ENCODE results near the gene MRPL43. TPM values are rescaled to one million over a fixed set of nuclear protein-coding genes. Genes with fewer than 3 reads are reported as not detected.

Gene MRPL43
- total and polyA plus RNA-seq, 5 donors from 2014 or later: 40.2 to 148 (median 136) TPM

DNA sequence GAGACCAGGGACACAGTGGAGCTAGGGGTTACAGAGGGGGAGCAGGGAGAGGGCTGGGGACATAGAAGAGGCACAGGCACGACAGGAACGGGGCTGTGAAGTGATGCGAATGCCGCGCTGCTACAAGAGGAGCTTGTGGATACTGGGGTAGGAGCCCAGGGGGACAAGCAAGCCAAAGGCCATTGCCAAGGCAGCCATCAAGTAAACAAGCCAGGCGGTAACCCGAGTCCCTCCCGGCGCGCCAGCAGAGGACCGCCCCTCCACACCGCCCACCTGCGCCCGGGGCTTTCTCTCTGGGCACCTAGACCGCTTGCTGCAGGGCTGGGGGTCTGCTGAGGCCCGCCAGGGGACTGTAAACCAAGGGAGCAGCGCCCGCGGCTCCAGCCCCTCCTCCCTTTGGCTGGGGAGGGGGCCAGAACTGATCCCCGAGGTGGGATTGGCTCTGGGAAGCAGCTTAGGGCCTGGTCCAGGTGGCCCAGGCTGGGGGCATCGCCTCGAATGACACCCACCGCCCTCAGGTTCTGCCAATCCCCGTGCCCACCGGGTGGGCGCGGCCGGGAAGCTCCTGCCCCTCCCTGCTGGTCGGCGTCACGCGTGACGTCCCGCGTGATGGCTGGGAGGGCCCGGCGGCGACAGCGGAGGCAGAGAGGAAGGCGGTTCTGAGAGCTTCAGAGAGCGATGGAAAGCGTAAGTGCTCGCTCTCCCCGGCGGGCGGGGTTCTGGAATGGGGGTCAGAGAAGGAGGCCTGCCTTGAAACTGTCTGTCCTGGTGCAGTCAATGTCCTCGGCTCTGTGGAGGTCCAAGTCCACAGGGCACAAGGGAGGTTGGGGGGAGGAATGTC lies 44.7 kb upstream of the MRPL43 start:
- peak; percentile 78 to 89 (median 82) for DNase-seq
- Histone ChIP-seq H3K4me3 (ENCODE audit: low read depth, low read length) (peak overlapping the region; percentile 84), H3K4me1 (ENCODE audit: control insufficient read depth, insufficient read depth, low read length, poor library complexity, severe bottlenecking) (peaks cover 32% of the 10 kb centered on the region), H3K36me3 (ENCODE audit: control insufficient read depth, insufficient read depth, low read length) (peaks cover 25% of the 10 kb centered on the region), H3K9me3 (ENCODE audit: control insufficient read depth in 2 of 2, low read length in 2 of 2) (no peaks in the 10 kb centered on the region), H3K27me3 (ENCODE audit: control insufficient read depth, insufficient read depth, low read length) (no peaks in the 10 kb centered on the region), H3K27ac (ENCODE audit: insufficient read depth, low read length, poor library complexity, severe bottlenecking) (peak overlapping the region; percentile 94)
- peak overlapping the region; percentile 96 to 99 (median 97) for H3K4me3 Mint-ChIP-seq
- peaks cover 15% of the 10 kb centered on the region for H3K36me3 Mint-ChIP-seq
- ATAC-seq (ENCODE audit: low read depth in 2 of 2): peak; percentile 50 to 52
- peak overlapping the region; percentile 89 to 99 (median 95) for H3K27ac Mint-ChIP-seq
- no peaks in the 10 kb centered on the region for H3K9me3 Mint-ChIP-seq
- peaks cover 20% of the 10 kb centered on the region for H3K27me3 Mint-ChIP-seq
- H3K4me1 Mint-ChIP-seq: peaks cover 4 to 29% (median 21%) of the 10 kb centered on the region in 4 donors

- H3K27ac ChIP-seq (ENCODE audit: insufficient read depth, low read length, poor library complexity, severe bottlenecking): peak within 1 kb of the TSS; percentile 94
- peaks cover 17% of the 10 kb centered on the region for H3K36me3 ChIP-seq (ENCODE audit: control insufficient read depth, insufficient read depth, low read length)
- peak within 1 kb of the TSS; percentile 89 to 99 (median 95) for H3K27ac Mint-ChIP-seq
- H3K27me3 ChIP-seq (ENCODE audit: control insufficient read depth, insufficient read depth, low read length): no peaks in the 10 kb centered on the region
- H3K36me3 Mint-ChIP-seq: peaks cover 12% of the 10 kb centered on the region
- H3K9me3 ChIP-seq (ENCODE audit: control insufficient read depth in 2 of 2, low read length in 2 of 2): no peaks in the 10 kb centered on the region
- peak within 1 kb of the TSS; percentile 84 for H3K4me3 ChIP-seq (ENCODE audit: low read depth, low read length)
- ATAC-seq (ENCODE audit: low read depth in 2 of 2): peak; percentile 90 to 92
- H3K27me3 Mint-ChIP-seq: peaks cover 20% of the 10 kb centered on the region
- peaks cover 4 to 29% (median 21%) of the 10 kb centered on the region in 4 donors for H3K4me1 Mint-ChIP-seq
- H3K9me3 Mint-ChIP-seq: no peaks in the 10 kb centered on the region
- peak; percentile 93 to 97 (median 97) for DNase-seq
- H3K4me3 Mint-ChIP-seq: peak within 1 kb of the TSS; percentile 96 to 99 (median 97)
- peaks cover 32% of the 10 kb centered on the region for H3K4me1 ChIP-seq (ENCODE audit: control insufficient read depth, insufficient read depth, low read length, poor library complexity, severe bottlenecking)
Measured at GRCh38 chr10:101031128-101031795, 44.0 kb upstream of the MRPL43 start, which contains the start of the genes PDZD7 and SFXN3. Gene PDZD7, minus strand, starts transcription at chr10:101031129. Its CDS starts 910 bp downstream, at chr10:101030219. Gene SFXN3, plus strand, starts transcription at chr10:101031234. Its CDS starts 3,461 bp downstream, at chr10:101034695.

GRCh38 chr10:101030496-101031127 lies 43.3 kb upstream of the MRPL43 start:
- Histone ChIP-seq H3K4me3 (ENCODE audit: low read depth, low read length) (peak overlapping the region; percentile 84), H3K4me1 (ENCODE audit: control insufficient read depth, insufficient read depth, low read length, poor library complexity, severe bottlenecking) (peaks cover 32% of the 10 kb centered on the region), H3K36me3 (ENCODE audit: control insufficient read depth, insufficient read depth, low read length) (peaks cover 11% of the 10 kb centered on the region), H3K27me3 (ENCODE audit: control insufficient read depth, insufficient read depth, low read length) (no peaks in the 10 kb centered on the region), H3K9me3 (ENCODE audit: control insufficient read depth in 2 of 2, low read length in 2 of 2) (no peaks in the 10 kb centered on the region), H3K27ac (ENCODE audit: insufficient read depth, low read length, poor library complexity, severe bottlenecking) (peak overlapping the region; percentile 94)
- H3K27ac Mint-ChIP-seq: peak overlapping the region; percentile 32 to 99 (median 95)
- H3K27me3 Mint-ChIP-seq: peaks cover 20% of the 10 kb centered on the region
- H3K9me3 Mint-ChIP-seq: no peaks in the 10 kb centered on the region
- peak overlapping the region; percentile 96 to 99 (median 97) for H3K4me3 Mint-ChIP-seq
- peaks cover 6% of the 10 kb centered on the region for H3K36me3 Mint-ChIP-seq
- no peak for DNase-seq
- no peak for ATAC-seq (ENCODE audit: low read depth in 2 of 2)
- H3K4me1 Mint-ChIP-seq: peaks cover 4 to 29% (median 21%) of the 10 kb centered on the region in 4 donors

DNA sequence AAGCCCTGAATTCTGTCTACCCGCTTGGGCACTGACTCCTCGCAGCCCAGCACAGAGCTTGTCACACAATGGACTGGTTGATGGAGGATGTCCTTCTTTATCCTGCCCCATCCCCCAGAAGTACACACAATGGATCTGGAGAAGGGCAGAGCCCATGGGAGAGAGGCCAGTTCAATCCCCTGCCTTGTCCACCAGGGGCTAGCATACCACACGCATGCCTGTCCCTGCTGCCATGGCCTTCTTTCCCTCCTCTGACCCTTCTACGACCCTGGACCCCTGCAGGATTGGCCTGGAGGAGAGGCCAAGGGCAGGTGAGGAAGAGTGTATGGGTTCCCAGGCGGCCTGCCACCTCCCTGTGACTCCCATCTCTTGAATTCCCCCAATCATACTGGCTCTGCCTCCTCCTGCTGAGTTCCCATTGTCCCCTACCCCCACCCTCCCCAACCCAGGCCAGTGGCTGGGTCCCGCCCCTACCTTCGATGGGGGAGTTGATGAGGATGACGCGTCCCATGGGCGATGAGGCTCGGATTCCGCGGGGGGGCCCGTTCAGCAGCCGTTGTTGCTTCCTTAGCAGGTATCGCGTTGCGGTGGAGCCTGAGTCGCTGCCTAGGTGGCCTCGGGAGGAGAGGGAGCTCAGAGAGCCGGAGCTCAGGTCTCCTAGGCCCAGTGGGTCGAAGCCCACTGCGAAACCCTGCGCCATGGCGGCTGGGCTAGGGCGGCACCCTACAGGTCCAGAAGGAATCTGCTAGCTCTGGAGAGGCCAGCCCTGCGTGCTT lies 42.4 kb upstream of the MRPL43 start:
- H3K9me3 ChIP-seq (ENCODE audit: control insufficient read depth in 2 of 2, low read length in 2 of 2): no peaks in the 10 kb centered on the region
- no peak overlapping the region for H3K27ac ChIP-seq (ENCODE audit: insufficient read depth, low read length, poor library complexity, severe bottlenecking)
- Mint-ChIP-seq H3K36me3 (peaks cover 4% of the 10 kb centered on the region), H3K9me3 (no peaks in the 10 kb centered on the region), H3K4me1 (peaks cover 4 to 29% (median 21%) of the 10 kb centered on the region in 4 donors), H3K4me3 (peak overlapping the region in 1 of 4 donors; percentile 38), H3K27me3 (peaks cover 20% of the 10 kb centered on the region), H3K27ac (peak overlapping the region in 1 of 3 donors; percentile 67)
- DNase-seq (no peak), ATAC-seq (ENCODE audit: low read depth in 2 of 2) (no peak)
- peaks cover 2% of the 10 kb centered on the region for H3K36me3 ChIP-seq (ENCODE audit: control insufficient read depth, insufficient read depth, low read length)
- no peaks in the 10 kb centered on the region for H3K27me3 ChIP-seq (ENCODE audit: control insufficient read depth, insufficient read depth, low read length)
- peaks cover 32% of the 10 kb centered on the region for H3K4me1 ChIP-seq (ENCODE audit: control insufficient read depth, insufficient read depth, low read length, poor library complexity, severe bottlenecking)
- no peak overlapping the region for H3K4me3 ChIP-seq (ENCODE audit: low read depth, low read length)

GRCh38 chr10:101028446-101029337 lies 41.4 kb upstream of the MRPL43 start:
- no peak overlapping the region for H3K27ac Mint-ChIP-seq

GRCh38 chr10:101027106-101027720 lies 39.9 kb upstream of the MRPL43 start:
- DNase-seq: no peak
- no peak overlapping the region for H3K4me3 ChIP-seq (ENCODE audit: low read depth, low read length)
- H3K36me3 ChIP-seq (ENCODE audit: control insufficient read depth, insufficient read depth, low read length): no peaks in the 10 kb centered on the region
- no peak overlapping the region for H3K27ac ChIP-seq (ENCODE audit: insufficient read depth, low read length, poor library complexity, severe bottlenecking)
- H3K27me3 ChIP-seq (ENCODE audit: control insufficient read depth, insufficient read depth, low read length): no peaks in the 10 kb centered on the region
- H3K9me3 ChIP-seq (ENCODE audit: control insufficient read depth in 2 of 2, low read length in 2 of 2): no peaks in the 10 kb centered on the region
- H3K27me3 Mint-ChIP-seq: peaks cover 24% of the 10 kb centered on the region
- no peaks in the 10 kb centered on the region for H3K9me3 Mint-ChIP-seq
- no peak overlapping the region for H3K27ac Mint-ChIP-seq
- peaks cover 0 to 14% (median 5%) of the 10 kb centered on the region in 4 donors for H3K4me1 Mint-ChIP-seq
- H3K4me3 Mint-ChIP-seq: peak overlapping the region in 1 of 4 donors; percentile 3
- H3K4me1 ChIP-seq (ENCODE audit: control insufficient read depth, insufficient read depth, low read length, poor library complexity, severe bottlenecking): peaks cover 18% of the 10 kb centered on the region
- no peak for ATAC-seq (ENCODE audit: low read depth in 2 of 2)
- no peaks in the 10 kb centered on the region for H3K36me3 Mint-ChIP-seq

More at GRCh38 chr10:101028446-101029337, 41.4 kb upstream of the MRPL43 start:
- no peaks in the 10 kb centered on the region for H3K36me3 ChIP-seq (ENCODE audit: control insufficient read depth, insufficient read depth, low read length)
- H3K4me3 Mint-ChIP-seq: peak overlapping the region in 2 of 4 donors; percentile 38 to 79
- no peaks in the 10 kb centered on the region for H3K9me3 Mint-ChIP-seq
- H3K27me3 ChIP-seq (ENCODE audit: control insufficient read depth, insufficient read depth, low read length): no peaks in the 10 kb centered on the region
- no peak overlapping the region for H3K4me3 ChIP-seq (ENCODE audit: low read depth, low read length)
- no peak overlapping the region for H3K27ac ChIP-seq (ENCODE audit: insufficient read depth, low read length, poor library complexity, severe bottlenecking)
- peaks cover 4% of the 10 kb centered on the region for H3K36me3 Mint-ChIP-seq
- no peaks in the 10 kb centered on the region for H3K9me3 ChIP-seq (ENCODE audit: control insufficient read depth in 2 of 2, low read length in 2 of 2)
- ATAC-seq (ENCODE audit: low read depth in 2 of 2) (no peak), DNase-seq (no peak)
- H3K27me3 Mint-ChIP-seq: peaks cover 20% of the 10 kb centered on the region
- peaks cover 32% of the 10 kb centered on the region for H3K4me1 ChIP-seq (ENCODE audit: control insufficient read depth, insufficient read depth, low read length, poor library complexity, severe bottlenecking)
- H3K4me1 Mint-ChIP-seq: peaks cover 4 to 26% (median 18%) of the 10 kb centered on the region in 4 donors
